G401.6 (cell line): ENCODE results near the gene EVX1.

ENCODE experiments used
- FAIRE-seq: peaks from 2 replicates; lab custom pipeline; 2012; peaks lifted over from hg19 to GRCh38; lab: Jason Lieb, UNC

The EVX1 gene

DNA sequence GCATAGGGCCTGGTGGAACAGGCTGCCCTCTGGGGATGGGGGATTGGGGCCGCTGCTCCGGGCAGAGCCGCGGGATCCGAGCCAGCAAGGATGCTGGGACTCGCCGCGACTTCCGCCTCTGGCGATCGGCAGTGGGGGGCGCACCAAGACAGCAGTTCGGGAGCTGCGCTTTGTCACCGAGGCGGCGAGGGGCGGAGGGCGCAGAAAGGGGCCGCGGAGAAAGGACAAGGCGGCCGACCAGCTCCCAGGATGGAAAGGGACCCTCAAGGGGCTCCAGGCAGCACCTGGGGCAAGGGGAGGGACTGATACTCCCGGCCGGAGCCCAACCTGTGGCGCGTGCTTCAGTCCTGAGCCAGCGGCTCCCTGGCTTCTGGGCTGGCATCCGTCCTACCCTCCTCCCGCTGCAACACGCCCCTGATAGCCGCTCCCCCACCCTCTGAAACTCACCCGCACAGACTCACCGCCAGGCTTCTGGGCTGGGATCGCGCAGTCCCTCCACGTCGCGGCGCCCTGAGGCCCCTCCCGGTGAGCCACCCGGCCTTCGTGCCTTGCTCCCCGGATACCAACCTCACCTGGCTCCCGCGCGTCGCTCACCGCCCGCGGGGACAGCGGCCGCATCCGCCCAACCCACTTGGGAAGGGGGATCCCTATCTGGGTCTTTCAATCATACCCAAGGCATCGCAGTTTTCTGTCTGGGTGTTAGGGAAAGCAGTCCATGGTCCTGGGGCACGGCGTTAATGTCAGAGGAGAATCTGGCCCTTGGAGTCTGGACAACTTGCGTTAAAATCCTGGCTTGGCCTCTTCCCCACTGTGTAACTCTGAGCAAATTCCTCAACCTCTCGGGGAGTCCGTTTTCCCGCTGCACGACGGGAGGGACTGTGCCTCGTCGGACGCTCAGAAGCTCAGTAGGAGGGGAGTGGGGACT lies 7.0 kb upstream of the EVX1 start:
- FAIRE-seq: no peak

DNA sequence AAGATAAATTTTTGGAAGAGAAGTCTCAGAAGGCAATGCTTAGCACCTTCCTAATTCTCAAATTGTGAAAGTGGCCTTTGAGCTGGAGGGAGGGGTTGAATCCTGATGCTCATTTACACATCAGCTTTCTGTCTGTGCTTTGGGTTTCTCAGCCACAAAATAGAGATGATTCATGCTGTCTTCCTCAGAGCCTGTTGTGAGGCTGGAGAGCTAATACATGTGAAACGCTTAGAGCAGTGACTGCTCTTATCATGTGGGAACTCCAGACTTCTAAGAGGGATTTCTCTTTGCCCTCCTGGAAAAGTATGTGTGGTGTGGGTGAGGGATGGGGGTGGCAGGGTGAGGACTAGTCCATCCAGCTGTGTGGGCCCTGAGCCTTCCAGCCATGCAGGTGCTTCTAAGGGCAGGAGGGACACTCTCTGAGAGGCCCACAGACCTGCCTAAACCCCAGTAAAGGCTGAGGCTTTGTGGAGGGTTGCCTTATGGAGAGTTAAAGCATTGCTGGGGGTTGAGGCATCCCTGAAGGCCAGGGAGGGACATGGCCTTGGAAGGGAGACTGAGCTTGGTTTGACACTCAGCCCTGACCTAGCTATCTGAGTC lies 4.8 kb upstream of the EVX1 start:
- no peak for FAIRE-seq

DNA sequence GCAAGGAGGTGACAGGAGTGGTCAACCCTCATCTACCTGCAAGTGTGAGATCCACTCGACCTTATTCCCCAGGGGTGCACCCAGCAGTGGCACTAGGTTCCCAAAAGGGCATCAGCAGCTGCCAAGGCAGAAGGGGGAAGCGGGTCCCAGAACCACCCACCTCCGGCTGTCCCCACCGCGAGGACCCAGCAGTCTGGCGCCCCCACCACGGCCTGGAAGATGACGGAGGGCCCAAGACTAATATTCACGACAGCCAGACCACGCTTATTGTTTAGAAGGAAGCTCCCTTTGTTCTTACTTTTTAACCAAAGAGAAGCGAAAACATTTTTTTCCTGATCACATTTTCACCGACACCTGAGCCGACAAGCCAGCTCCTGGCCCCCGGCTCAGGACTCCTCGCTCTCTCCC lies 3.6 kb upstream of the EVX1 start:
- FAIRE-seq: no peak

DNA sequence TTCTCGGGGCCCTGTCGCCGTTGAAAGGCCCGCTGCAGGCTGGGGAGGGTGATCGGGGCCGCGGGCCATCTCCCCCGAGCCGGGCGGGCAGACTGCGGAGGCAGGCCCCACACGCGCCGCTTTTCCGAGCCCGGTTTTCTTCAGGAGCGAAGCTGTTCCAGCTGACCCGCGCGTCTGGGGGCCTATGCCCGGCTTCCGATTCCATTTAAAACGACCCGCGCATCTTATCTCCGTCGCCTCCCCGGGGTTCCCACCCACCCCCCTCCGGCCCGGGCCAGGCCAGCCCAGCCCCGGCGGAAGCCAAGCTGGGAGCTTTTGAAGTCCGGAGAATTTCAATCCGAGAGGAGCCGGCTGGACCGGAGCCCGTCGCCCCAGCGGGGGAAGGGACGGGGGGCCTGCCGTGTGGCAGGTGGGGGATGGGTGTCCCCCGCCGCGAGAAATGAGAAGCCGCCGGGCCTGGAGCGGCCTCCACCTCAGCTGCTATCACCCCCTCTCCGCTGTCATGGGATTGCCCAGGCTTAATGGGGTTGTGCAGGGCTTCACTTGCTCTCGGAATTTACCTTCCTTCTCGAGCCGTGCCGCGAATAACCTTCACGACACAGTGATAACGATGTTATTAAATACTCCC lies 3.1 kb upstream of the EVX1 start:
- no peak for FAIRE-seq

DNA sequence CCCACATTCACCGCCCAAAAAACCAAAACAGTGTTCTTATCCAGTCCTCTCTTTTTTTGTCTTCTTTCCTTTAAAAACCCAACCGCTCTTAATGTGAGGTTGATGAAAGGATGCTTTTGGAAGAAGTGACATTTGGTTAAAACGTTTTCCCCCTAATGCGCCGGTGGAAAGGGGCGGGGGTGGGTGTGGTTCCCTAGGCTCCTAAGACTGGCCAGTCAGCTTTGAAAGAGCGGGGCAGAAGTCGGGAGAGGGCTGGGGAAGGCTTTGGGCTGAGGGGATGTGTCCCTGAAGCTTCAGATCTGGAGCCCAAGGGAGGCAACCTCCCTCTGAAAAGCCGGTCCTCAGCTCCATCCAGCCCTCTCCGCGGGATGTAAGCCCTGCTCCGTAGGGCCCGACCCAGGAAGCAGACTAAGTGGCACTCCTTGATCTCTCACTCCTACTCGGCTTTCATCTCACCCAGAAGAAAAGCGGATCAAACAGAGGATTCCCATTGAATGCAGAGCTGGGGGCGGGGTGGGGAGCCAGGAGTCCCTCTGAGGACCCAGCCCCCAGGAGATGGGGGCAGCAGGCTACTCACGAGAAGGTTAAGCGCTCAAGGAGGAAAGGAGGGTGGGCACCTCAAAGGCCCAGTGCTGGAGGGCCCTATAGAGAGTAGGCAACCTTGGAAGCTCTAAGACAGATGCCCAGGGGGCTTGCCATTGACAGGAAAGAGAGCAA lies 2.4 kb upstream of the EVX1 start:
- no peak for FAIRE-seq

DNA sequence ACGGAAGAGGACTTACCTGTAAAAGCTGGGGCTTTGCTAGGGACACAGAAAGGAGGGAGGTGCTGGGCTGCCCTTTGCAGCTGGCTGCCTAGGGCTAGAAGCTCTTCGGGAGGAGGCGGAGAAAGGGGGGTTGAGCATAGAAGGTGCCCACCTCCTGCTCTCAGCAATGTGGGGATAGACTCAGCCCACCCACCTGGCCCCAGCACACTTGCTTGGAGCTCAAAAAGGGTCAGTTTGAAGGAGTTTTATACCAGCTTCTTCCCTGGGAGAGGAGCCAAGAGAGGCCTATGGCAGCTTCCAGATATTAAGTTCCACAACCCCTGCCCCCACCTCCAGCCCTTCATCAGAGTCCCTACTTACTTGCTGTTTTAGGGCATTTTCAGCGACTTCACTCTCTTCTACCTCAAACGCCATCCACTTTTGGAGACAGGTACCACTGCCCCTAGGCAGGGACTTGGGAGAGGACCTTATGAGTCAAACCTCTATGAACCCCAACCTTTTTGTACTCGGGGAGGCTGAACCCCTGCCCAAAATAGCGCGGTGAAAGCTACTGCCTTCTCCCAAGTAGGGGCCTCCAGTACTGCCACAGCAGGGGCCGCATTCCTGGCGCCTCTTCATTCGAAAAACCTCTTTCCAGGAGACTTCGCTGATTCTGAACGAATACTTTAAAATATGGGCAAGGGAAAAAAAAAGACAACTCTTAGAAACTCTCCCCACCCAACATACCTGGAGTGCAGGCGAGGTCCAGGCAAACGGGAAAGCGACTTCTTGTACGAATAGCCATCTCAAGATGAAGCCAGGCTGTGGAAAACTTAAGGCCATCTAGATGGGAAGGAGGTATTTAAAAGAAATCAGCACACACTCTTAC lies 1.2 kb upstream of the EVX1 start:
- FAIRE-seq: no peak

DNA sequence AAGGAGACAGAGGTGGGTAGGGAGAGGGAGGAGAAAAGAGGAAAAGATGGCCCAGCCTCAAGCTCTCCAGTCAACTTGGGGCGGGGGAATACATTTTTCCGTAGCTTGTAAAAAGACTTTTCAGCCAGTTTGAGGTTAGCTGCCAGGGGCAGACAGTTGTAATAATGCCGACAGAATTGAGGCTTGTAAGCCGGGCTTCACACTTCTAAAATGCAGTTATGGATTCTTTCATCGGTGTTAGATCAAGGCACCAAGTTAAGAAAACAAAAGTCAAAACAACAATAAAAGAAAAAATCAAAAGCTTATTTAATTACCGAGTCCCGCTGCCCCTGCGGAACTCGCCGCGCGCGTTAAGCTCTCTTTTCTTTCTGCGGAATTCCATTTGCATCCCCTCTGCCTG lies 448 bp upstream of the EVX1 start:
- no peak for FAIRE-seq

DNA sequence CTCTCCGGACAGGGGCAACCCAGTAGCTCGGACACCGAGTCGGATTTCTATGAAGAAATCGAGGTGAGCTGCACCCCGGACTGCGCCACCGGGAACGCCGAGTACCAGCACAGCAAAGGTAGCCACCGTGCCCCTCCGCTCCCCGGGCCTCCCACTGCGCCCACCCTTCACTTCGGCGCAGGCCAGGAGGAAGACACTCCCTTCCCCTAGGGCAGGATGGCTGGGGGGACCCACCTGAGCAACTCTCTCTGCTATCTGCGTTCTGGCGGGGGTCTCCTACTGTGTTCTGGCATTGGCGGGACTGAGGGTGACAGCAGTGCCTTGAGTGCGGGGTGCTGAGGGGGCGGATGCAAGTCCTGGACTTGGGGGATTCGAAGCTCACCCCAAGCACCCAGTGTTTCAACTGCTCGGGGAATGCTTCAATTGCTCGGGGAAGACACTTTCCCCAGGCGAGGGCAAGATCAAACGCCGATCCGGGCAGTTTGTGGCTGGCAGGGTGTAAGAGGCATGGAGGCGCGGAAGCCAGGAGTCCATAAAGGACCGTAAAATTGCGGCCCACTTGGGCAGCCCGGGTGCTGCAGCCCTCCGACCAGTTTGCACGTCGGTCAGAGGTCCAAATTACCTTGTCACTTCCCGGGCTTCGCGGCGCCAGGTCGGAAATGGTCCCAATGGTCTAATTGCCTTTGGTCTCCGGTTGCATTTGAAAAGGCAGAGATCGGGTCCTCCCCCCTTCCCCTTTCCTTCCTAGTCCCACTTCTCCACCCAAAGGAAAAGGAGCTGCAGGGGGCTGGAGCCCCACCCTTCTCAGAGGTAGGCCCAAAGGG lies 950 bp downstream of the EVX1 start:
- no peak for FAIRE-seq

DNA sequence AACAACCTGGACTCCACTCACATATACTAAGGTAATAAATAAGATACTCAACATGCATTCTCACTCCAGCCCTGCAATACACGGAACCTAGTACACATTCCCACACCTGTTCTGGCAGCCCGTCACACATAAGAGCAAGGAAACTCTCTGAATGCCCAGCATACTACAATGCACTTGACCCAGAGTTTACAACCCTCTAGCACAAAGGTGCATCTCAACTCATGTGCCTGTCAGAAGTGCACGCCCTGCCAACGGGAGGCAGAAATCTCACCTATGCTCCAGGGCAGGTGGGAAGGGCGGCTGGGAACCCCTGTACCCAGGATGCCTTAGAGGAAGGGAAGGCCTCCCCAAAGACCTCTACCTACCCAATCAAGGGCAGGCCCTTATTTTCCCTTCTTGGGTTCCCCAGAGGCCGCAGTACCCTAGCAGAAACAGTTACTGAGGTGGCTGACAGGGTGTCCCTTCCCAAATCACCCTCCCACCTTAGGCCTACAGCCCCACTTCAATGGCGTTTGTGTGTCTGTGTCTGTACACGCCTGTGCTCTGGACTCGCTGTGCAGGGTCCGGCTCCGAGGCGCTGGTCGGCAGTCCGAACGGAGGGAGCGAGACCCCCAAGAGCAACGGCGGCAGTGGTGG lies 2.0 kb downstream of the EVX1 start:
- no peak for FAIRE-seq

DNA sequence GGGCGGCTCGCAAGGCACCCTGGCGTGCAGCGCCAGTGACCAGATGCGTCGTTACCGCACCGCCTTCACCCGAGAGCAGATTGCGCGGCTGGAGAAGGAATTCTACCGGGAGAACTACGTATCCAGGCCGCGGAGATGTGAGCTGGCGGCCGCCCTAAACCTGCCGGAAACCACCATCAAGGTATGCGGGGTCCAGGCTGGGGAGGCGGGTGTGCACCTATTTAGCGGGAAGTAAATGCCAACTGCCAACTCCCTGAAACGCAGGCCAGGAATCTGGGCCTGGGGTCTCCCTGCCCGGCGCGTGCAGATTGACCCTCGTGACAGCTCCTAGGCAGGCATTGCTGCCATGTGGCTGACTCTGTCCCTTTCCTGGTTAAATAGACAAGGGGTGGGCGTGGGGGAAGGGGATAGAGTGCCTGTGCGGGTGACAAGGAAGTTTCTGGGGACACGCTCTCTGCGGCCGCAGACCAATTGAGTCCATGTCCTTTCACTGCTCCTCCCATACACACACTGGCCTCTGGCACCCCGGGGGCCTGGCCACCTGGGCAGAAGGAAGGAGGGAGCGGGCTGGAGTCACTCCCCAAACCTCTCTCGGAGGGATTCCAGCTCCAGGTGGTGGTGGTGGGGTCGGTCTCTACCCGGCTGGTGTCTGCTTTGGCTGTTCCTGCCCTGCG lies 2.7 kb downstream of the EVX1 start:
- no peak for FAIRE-seq

DNA sequence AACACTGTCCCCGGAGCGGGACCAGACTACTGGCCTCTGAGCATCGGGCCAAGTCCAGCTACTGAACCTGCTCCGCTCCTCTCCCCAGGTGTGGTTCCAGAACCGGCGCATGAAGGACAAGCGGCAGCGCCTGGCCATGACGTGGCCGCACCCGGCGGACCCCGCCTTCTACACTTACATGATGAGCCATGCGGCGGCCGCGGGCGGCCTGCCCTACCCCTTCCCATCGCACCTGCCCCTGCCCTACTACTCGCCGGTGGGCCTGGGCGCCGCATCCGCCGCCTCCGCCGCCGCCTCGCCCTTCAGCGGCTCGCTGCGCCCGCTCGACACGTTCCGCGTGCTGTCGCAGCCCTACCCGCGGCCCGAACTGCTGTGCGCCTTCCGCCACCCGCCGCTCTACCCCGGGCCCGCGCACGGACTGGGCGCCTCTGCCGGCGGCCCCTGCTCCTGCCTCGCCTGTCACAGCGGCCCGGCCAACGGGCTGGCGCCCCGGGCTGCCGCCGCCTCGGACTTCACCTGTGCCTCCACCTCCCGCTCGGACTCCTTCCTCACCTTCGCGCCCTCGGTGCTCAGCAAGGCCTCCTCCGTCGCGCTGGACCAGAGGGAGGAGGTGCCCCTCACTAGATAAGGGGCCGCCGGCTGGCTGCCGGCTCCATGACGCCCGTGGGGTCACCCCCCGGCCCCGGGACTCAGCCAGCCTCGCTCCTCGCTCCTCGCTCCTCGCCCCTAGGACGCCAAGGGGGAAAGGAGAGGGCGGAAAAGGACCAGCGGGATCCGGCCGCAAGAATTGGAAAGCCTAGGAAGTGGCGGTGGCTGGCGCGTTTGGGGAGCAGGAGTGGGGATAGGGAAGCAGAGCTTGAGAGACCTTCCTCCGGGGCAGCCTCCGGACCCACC lies 3.4 kb downstream of the EVX1 start:
- no peak for FAIRE-seq

DNA sequence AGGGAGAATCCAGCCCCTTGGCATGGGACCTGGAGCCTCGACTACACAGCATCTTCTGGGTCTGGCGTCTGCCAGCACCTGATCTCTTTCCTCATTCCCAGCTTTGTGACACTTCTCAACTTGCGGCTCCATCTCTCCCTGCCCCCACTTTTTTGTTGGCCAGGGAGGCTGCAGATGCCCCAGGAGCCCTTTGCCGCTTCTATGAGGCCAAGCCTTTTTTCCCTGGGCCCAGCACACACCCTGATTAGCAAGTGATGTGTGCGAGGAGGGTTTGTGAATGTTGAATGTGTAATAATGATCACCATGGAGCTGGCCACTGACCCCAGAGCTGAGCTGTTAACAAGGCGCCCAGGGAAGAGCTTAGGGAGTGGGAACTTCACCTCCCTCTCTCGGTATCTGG lies 4.4 kb downstream of the EVX1 start:
- no peak for FAIRE-seq

DNA sequence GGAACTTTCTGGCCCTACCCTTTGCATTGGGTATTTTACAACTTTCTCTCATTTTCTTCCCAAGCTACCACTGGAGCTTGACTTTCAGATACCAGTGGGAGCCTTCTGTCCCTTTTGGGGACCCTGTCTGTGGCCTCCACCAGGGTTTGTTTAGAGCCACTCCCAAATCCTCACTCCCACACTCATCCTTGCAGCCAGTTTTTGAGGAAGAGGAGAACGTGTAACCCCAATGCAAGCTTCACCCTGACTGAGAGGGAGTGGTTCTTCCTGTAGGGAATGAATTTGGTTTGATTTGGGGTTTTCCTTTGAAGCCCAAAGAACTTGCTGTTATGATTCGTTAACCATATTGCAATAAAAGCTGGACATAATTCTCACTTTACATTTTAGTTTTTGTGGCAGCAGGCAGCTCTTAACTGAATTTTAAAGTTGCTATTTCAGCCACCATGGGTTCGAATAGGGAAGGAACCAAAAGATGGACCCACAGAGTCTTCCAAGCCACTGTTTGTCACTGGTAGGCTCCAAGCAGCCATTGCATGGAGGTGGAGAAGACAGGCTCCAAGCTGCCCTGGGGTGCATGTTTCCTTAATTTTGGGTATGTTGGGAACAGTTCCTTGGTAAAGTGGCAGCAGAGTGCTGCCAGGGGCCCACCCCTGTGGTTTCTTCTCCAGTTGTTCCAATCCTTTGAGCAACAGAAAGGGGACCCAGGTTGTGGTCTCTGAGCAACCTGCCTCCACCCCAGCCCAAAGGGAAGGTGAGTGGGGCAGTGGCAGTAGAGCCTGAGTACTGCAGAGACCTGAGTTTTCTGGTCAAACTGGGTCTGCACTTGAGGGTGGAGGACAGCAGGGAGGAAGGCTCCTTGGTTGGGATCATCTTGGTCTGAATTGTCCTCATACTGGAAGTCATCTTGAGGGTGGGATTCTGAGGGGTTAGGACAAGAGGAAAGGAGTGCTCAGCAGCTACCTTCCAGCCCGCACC lies 5.1 kb downstream of the EVX1 start:
- no peak for FAIRE-seq

DNA sequence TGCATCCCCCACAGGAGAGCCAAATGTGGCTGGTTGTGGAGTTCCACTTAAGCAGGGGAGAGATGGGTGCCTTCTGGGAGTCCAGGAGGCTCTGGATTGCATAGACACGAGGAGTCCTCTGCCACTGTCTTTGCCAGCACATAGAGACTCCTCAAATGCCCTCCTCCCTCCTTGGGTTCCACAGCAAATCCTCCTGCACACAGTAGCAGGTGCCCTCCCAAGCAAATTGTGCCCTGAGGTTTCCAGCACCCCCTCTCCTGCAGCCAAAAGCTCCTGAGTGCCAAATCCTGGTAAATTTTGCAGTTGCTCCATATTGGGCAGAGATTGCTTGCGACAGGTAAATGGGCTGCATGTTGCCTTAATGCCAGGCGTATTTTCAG lies 5.8 kb downstream of the EVX1 start:
- no peak for FAIRE-seq

DNA sequence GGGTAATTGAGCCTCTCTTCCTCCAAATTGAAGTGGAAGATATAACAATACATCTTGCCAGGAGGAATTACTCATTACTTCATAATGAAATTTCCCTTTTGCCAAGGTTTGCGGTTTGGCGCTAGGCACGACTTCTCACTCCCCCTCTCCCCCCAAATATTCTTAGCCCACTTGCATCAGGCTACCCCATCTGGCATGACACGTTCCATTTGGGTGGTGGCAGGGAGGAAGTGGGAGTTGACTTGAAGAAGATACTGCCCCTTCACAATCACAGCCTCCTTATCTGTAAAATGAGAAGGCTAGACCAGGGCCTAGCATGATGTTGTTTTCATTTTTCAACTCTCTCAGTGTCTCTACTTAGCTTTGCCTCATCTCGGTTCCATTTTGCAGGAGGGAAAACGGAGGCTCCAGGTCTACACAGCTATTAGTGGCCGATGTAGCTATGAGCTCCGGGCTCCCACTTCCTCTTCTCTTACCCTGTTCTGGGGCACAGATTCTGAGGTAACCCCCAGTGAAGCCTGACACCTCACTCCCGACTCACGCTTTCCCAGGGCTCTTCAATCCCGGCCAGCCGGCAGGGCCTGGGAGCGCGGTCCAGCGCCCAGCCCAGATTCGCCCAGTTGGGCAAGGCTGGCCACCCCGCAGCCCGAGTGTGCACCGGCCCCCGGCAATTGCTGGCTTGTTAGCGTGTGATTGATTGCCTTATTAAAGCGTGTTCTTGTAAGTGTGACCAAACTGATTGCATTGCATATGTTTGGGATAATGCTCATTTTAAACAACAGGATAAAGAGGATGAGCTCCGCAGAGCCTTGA lies 6.5 kb downstream of the EVX1 start:
- FAIRE-seq: no peak

DNA sequence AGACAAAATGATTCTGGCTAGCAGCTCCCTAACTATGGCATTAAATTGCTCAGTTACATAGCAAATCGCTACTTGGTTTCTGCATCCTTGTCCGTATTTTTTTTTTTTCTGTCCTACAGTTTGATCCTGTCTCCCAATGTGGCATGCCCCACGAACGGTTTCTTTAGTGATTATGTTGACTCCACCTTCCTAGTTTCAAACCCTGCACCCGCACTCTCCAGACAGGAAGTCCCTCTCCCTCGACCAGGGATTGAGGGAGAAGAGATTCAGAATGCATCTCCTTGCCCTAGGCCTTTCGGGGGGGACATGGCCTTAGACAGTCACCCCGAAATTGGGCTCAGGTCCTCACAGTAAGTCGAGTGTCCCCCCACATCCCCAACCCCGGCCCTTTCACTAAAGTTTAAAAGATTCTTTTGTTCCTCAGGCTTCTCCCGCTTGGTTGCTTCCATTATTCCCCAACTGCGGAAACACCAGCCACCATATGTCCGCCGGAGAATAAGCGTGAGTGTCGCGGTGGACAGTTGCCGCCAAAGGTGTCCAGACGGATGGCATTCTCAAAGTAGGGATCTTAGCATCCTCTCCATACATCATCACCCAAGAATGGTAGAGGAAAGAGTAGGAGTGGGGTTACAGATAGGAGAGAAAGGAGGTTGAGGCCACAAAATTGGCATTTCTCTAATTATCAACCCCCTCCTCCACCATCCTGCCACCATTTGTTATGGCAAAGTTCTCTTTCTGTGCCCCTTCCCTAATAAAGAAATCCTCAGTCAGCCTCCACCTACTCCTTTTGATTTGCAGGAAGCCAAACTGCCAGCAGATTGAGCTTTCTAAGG lies 7.3 kb downstream of the EVX1 start:
- no peak for FAIRE-seq
